MM.1S (cell line): ENCODE measurements around the gene COX4I1.

ENCODE experiments used
- DNase-seq: peaks from one replicate; pipeline ENCODE4 v3.0.0-alpha.2; 2015
- H2AFZ ChIP-seq: fragments of 300-600 bp; sonication (generic); 2 replicates; pipeline ENCODE4 v1.6.0; 2016; ENCODE audit warnings: antibody characterized with exemption, low read length
- H3F3A ChIP-seq: fragments of 300-600 bp; sonication (generic); 2 replicates; pipeline ENCODE4 v1.6.1; 2016; ENCODE audit warnings: mild to moderate bottlenecking, antibody characterized with exemption, low read length, moderate library complexity, mixed read lengths; ENCODE audit not compliant: insufficient read depth
- H3K27ac ChIP-seq: fragments of 300-600 bp; sonication (generic); 2 replicates; pipeline ENCODE4 v1.5.1; 2016; ENCODE audit warnings: mild to moderate bottlenecking, low read length
- H3K27me3 ChIP-seq: fragments of 300-600 bp; sonication (generic); replicated peaks from 2 replicates; pipeline ENCODE4 v1.6.0; 2016; ENCODE audit warnings: low read length; ENCODE audit not compliant: insufficient read depth
- H3K36me3 ChIP-seq: fragments of 300-600 bp; sonication (generic); replicated peaks from 2 replicates; pipeline ENCODE4 v1.6.1; 2016; ENCODE audit warnings: mild to moderate bottlenecking, low read length, mixed read lengths; ENCODE audit not compliant: insufficient read depth
- H3K4me1 ChIP-seq: fragments of 300-600 bp; sonication (generic); 2 replicates; pipeline ENCODE4 v1.6.1; 2016; ENCODE audit warnings: low read length, mixed read lengths
- H3K4me2 ChIP-seq: fragments of 300-600 bp; sonication (generic); 2 replicates; pipeline ENCODE4 v1.6.0; 2016; ENCODE audit warnings: low read depth, low read length
- H3K4me3 ChIP-seq: fragments of 300-600 bp; sonication (generic); 2 replicates; pipeline ENCODE4 v1.5.1; 2016; ENCODE audit warnings: low read length, mixed read lengths
- H3K79me2 ChIP-seq: fragments of 300-600 bp; sonication (generic); 2 replicates; pipeline ENCODE4 v1.6.1; 2016; ENCODE audit warnings: mixed run types, low read length, mixed read lengths
- H3K9ac ChIP-seq: fragments of 300-600 bp; sonication (generic); 2 replicates; pipeline ENCODE4 v1.6.1; 2016; ENCODE audit warnings: low read length, mixed read lengths
- H3K9me2 ChIP-seq: fragments of 300-600 bp; sonication (generic); replicated peaks from 2 replicates; pipeline ENCODE4 v1.6.1; 2016; ENCODE audit warnings: mild to moderate bottlenecking, low read length, mixed read lengths; ENCODE audit not compliant: insufficient read depth
- H3K9me3 ChIP-seq: fragments of 300-600 bp; sonication (generic); replicated peaks from 2 replicates; pipeline ENCODE4 v1.6.1; 2016; ENCODE audit warnings: mild to moderate bottlenecking, low read length, mixed read lengths; ENCODE audit not compliant: insufficient read depth
- H4K20me1 ChIP-seq: fragments of 300-600 bp; sonication (generic); 2 replicates; pipeline ENCODE4 v1.6.1; 2016; ENCODE audit warnings: mild to moderate bottlenecking, low read length, moderate library complexity, mixed read lengths; ENCODE audit not compliant: insufficient read depth
- EZH2 ChIP-seq: fragments of 300-600 bp; sonication (generic); optimal IDR thresholded peaks from 2 replicates; pipeline ENCODE3; 2017; ENCODE audit warnings: low read depth, mild to moderate bottlenecking, antibody characterized with exemption, low read length, mixed read lengths
- EZH2phosphoT487 ChIP-seq: fragments of 300-600 bp; sonication (generic); IDR thresholded peaks from 2 replicates; pipeline ENCODE4 v1.6.1; 2018; ENCODE audit warnings: antibody characterized with exemption, low read length
- TF ChIP-seq, protein P1 (sequence below): fragments of 300-600 bp; sonication (generic); IDR thresholded peaks from 2 replicates; pipeline ENCODE4 v1.5.1; 2016; ENCODE audit warnings: antibody characterized with exemption, low read length, mixed read lengths

Gene COX4I1

DNA sequence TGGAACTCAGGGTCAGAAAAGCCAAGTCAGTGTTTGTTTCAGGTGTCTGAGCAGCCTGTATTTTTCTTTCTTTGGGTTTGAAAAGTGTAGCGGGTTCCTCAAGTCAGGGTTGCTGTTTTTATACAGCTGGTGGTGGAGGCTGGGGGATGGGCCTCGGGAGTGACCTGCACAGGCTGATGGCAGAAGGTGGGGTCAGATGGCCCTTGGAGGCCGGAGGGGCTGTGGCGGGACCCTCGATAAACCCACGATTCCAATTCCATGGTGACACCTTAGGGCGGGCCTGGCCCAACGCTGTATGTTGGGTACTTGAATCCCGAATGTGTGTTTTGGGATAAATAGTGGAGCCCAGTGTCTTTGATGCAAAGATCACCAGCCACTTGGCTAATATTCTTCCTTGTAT, 28.7 kb downstream of the COX4I1 start:
- Histone ChIP-seq H3K4me1 (no peaks in the 10 kb centered on the region), H4K20me1 (no peaks in the 10 kb centered on the region), H3K36me3 (no peaks in the 10 kb centered on the region), H3F3A (no peaks in the 10 kb centered on the region), H2AFZ (no peak overlapping the region), H3K4me2 (no peak overlapping the region), H3K27me3 (peaks cover 59% of the 10 kb centered on the region), H3K9me2 (no peaks in the 10 kb centered on the region), H3K27ac (no peak overlapping the region), H3K9me3 (no peaks in the 10 kb centered on the region), H3K4me3 (no peak overlapping the region), H3K79me2 (no peaks in the 10 kb centered on the region), H3K9ac (no peak overlapping the region)
- DNase-seq, result no peak
- TF ChIP-seq, protein P1, sequence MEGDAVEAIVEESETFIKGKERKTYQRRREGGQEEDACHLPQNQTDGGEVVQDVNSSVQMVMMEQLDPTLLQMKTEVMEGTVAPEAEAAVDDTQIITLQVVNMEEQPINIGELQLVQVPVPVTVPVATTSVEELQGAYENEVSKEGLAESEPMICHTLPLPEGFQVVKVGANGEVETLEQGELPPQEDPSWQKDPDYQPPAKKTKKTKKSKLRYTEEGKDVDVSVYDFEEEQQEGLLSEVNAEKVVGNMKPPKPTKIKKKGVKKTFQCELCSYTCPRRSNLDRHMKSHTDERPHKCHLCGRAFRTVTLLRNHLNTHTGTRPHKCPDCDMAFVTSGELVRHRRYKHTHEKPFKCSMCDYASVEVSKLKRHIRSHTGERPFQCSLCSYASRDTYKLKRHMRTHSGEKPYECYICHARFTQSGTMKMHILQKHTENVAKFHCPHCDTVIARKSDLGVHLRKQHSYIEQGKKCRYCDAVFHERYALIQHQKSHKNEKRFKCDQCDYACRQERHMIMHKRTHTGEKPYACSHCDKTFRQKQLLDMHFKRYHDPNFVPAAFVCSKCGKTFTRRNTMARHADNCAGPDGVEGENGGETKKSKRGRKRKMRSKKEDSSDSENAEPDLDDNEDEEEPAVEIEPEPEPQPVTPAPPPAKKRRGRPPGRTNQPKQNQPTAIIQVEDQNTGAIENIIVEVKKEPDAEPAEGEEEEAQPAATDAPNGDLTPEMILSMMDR, result no peak
- TF ChIP-seq EZH2 (no peak), EZH2phosphoT487 (no peak)

DNA sequence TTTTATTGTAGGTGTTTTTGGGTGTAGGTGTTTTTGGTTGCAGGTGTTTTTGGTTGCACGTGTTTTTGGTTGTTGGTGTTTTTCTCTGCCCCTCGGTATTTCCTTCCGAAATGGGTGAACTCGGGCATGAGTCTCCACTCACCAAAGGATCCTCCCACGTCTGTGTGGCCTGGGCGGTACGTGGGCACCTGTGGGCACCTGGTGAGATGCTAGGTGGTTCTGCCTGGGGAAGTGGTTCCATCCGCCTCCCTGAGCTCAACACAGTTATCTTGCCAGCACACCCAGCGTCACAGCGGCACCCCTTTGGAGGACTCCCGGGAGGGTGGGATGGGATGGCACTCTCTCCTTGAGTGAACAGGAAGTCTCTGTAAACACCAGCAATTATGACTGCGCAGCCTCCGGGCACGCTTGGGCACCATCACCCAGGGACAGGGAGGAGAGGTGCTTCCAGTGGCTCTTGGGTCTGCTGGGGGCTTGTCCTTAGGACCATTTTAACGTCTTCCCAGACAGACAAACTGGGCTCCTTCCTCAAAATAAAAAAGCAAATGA, 29.8 kb downstream of the COX4I1 start:
- Histone ChIP-seq H3K9ac (no peak overlapping the region), H3K9me2 (no peaks in the 10 kb centered on the region), H3K79me2 (no peaks in the 10 kb centered on the region), H3K4me2 (no peak overlapping the region), H3F3A (no peaks in the 10 kb centered on the region), H3K4me1 (no peaks in the 10 kb centered on the region), H3K36me3 (no peaks in the 10 kb centered on the region), H3K4me3 (no peak overlapping the region), H3K27me3 (peaks cover 64% of the 10 kb centered on the region), H3K27ac (no peak overlapping the region), H2AFZ (no peak overlapping the region), H4K20me1 (no peaks in the 10 kb centered on the region), H3K9me3 (no peaks in the 10 kb centered on the region)
- no peak for DNase-seq
- no peak for TF ChIP-seq EZH2
- TF ChIP-seq, protein P1, result no peak
- no peak for TF ChIP-seq EZH2phosphoT487

DNA sequence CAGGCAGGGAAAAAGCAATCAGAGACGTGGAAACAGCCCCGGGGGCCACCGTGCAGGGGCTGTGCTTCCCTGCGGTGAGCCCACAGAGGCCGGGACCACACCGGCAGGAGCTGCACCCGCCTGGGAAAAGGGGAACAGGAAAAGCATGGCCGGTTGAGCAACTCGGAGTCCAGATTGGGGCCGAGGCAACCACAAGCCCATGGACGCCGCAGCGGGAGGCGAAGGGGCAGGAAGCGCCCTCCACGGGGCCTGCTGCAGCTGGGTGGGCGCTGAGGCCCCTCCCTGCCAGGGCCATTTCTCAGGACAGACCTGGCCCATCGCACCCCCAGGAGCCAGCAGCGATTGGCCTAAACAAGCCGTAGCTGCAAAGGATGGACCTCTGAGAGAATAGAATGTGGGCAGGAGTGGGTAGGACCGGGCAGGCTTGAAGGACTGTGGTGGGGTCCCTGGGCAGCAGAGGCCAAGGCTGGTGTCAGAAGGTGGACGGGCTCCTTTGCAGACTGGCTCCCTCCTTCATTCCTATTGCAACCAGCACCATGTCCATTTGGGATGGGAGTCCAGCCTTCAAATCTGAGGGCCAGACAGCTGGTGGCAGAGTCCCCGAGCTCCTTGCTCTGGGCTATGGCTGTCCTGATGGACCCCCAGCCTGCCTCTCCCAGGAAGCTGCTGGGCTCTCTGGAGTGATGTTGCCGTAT, 30.4 kb downstream of the COX4I1 start:
- no peaks in the 10 kb centered on the region for H3F3A ChIP-seq
- no peaks in the 10 kb centered on the region for H3K79me2 ChIP-seq
- H4K20me1 ChIP-seq, result no peaks in the 10 kb centered on the region
- no peak for DNase-seq
- no peak overlapping the region for H3K4me2 ChIP-seq
- H3K4me1 ChIP-seq, result no peaks in the 10 kb centered on the region
- no peaks in the 10 kb centered on the region for H3K36me3 ChIP-seq
- no peaks in the 10 kb centered on the region for H3K9me3 ChIP-seq
- no peak overlapping the region for H3K27ac ChIP-seq
- H3K27me3 ChIP-seq, result peaks cover 64% of the 10 kb centered on the region
- H3K9ac ChIP-seq, result no peak overlapping the region
- TF ChIP-seq EZH2phosphoT487, result no peak
- TF ChIP-seq, protein P1, result no peak
- TF ChIP-seq EZH2, result no peak
- no peak overlapping the region for H2AFZ ChIP-seq
- H3K9me2 ChIP-seq, result no peaks in the 10 kb centered on the region
- H3K4me3 ChIP-seq, result no peak overlapping the region
